ENCODE results near the gene RIIAD1. TPM values are rescaled to one million over a fixed set of nuclear protein-coding genes. Genes with fewer than 3 reads are reported as not detected.
A peak's percentile ranks its signal among the peaks of the same experiment; 100 is the strongest.

RIIAD1 gene
- total and polyA plus RNA-seq, 12 donors: 3.4 to 11.4 (median 7.1) TPM; not detected in 1

DNA sequence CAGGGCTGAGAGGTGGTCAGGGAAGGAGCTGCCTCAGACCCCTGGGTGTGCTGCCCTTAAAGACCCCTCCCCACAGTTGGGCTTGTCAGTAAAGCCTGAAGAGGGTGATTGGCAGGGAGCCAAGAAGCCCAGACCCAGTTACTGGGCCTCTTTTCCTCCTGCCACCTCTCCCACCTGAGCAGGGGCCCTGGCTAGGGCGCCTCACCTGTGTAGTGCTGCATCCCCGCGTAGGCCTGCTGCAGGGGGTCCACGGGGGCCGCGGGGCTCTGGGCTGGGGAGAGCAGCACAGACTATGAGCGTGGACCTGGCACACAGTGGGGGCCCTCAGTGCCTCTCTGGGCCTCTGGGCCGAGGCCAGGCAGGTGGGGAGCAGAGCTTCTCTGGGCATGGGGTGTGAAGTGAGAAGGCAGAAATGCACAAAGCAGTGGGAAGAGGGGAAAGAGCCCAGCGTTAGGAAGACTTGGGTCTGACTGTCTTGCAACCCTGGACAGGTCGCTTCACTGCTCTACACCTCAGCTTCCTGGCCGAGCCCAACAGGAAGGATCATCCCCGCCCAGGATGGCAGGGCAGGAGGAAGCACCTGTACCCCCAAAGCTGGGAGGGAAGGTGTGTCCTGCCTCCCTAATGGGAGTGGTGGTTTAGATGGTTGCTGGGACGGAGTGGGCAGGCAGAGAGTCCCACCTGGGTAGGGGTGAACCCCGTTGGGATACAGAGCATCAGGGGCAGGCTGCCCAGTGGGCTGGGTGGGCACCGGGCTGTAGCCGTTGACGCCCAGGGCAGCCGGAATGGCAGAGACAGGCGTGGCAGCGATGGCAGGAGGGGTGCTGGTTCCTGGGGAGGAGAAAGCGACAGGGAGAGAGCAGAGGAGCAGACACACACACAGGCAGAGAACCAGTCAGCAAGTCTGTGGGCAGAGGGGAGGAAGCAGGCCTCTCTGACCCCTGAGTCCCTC, 14.6 kb upstream of the RIIAD1 start:
- Histone ChIP-seq H3K36me3 (peaks cover 0 to 5% (median 0%) of the 10 kb centered on the region in 9 donors), H3K4me3 (no peak overlapping the region), H3K27ac (no peak overlapping the region), H3K27me3 (peaks cover 0 to 10% (median 3%) of the 10 kb centered on the region in 7 donors), H3K9me3 (no peaks in the 10 kb centered on the region), H3K4me1 (no peaks in the 10 kb centered on the region)
- ATAC-seq (peak in 2 of 8 donors; percentile 15 to 17), DNase-seq (no peak)
- 78 to 81% methylated on average over 21 of the region's 21 CpGs for WGBS, 2 donors
- no peak for TF ChIP-seq CTCF (IDR thresholded peaks at IDR 0.05)
- intact Hi-C loops (cut with DNase I): no loop called here

DNA sequence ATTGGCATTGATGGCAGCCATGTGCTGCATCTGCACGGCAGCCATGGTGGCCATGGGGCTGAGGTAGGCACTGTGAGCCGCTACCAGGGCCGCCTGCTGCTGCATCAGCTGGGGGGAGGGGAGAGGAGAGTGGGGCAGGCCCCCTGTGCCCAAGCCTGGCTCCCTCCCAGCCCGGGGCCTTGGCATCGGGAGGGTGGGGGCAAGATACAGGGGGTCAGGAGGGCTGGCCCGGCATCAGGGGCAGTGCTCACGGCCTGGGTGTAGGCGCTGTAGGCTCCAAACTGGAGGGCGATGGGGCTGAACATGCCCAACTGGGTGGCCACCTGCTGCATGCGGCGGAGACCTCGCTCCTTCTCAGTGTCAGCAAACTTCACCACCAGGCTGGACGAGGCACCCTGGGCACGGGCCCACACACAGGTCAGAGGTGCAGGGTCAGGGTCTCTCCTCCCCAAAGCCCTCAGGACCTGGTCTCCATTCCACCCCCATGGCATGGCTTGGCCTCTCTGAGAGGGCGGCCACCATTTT, 13.7 kb upstream of the RIIAD1 start:
- TF ChIP-seq CTCF (IDR thresholded peaks at IDR 0.05): no peak
- ATAC-seq (no peak), DNase-seq (no peak)
- intact Hi-C loops (cut with DNase I): loop anchor here in 1 of 10 donors (2.0 kb wide), 1 partner anchor 21 kb away; no protein-coding TSS in a partner anchor
- Histone ChIP-seq H3K4me1 (no peaks in the 10 kb centered on the region), H3K27ac (no peak overlapping the region), H3K36me3 (no peaks in the 10 kb centered on the region), H3K27me3 (peaks cover 0 to 19% (median 6%) of the 10 kb centered on the region in 7 donors), H3K9me3 (no peaks in the 10 kb centered on the region), H3K4me3 (no peak overlapping the region)
- 91 to 94% methylated on average over 15 of the region's 15 CpGs for WGBS, 2 donors

DNA sequence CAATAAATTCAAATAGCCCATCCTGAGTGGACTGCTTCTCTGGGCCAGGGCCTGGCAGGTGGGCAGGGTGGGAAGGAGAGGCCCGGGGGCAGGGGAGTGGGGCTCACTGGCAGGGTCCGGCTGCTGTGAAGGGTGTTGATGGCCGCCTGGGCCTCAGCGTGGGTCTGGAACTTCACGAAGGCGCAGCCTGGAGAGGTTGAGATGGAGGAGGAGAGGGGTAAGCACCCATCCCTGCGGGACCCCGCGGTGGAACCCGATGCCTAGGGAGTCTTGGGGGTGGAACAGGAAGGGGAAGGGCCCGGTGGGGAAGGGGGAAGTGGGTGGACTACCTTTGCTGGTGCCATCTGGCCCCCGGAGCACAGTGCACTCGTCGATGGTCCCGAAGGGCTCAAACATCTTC, 12.4 kb upstream of the RIIAD1 start:
- no peak overlapping the region for H3K4me3 ChIP-seq
- ATAC-seq (no peak), DNase-seq (no peak)
- H3K9me3 ChIP-seq: no peaks in the 10 kb centered on the region
- intact Hi-C loops (cut with DNase I): loop anchor here in 1 of 10 donors (2.0 kb wide), 1 partner anchor 20 kb away; no protein-coding TSS in a partner anchor
- peaks cover 0 to 23% (median 6%) of the 10 kb centered on the region in 7 donors for H3K27me3 ChIP-seq
- H3K4me1 ChIP-seq: no peaks in the 10 kb centered on the region
- H3K36me3 ChIP-seq: no peaks in the 10 kb centered on the region
- 71 to 82% methylated on average over 15 of the region's 15 CpGs for WGBS, 2 donors
- no peak for TF ChIP-seq CTCF (IDR thresholded peaks at IDR 0.05)
- no peak overlapping the region for H3K27ac ChIP-seq

GRCh38 chr1:151710187-151710840, 11.0 kb upstream of the RIIAD1 start:
- Histone ChIP-seq H3K4me1 (no peaks in the 10 kb centered on the region), H3K9me3 (no peaks in the 10 kb centered on the region), H3K4me3 (no peak overlapping the region), H3K36me3 (no peaks in the 10 kb centered on the region), H3K27me3 (peaks cover 0 to 32% (median 9%) of the 10 kb centered on the region in 7 donors), H3K27ac (no peak overlapping the region)
- DNase-seq: no peak
- intact Hi-C loops (cut with DNase I): loop anchor here in 1 of 10 donors (10.0 kb wide), 1 partner anchor 56 kb away; no protein-coding TSS in a partner anchor
- no peak for ATAC-seq
- no peak for TF ChIP-seq CTCF (IDR thresholded peaks at IDR 0.05)
- WGBS, 2 donors: 36 to 43% methylated on average over 15 of the region's 15 CpGs
